WI38 (cell line): ENCODE measurements around the gene SULT2B1.

Experiments
- H3K4me3 ChIP-seq: 2 replicates; pipeline ENCODE4 v1.5.1; 2011; ENCODE audit warnings: low read depth, mild to moderate bottlenecking, control low read depth, low read length
- CTCF ChIP-seq: IDR thresholded peaks from 2 replicates; pipeline ENCODE4 v1.5.1; 2012; ENCODE audit warnings: low read depth, mild to moderate bottlenecking, control low read depth, low read length

Gene SULT2B1

GRCh38 chr19:48554385-48555091 is 2.6 kb downstream of the SULT2B1 start:
- H3K4me3 ChIP-seq = no peak overlapping the region
- no peak for TF ChIP-seq CTCF

GRCh38 chr19:48556163-48556562 is 4.2 kb downstream of the SULT2B1 start:
- no peak for TF ChIP-seq CTCF
- no peak overlapping the region for H3K4me3 ChIP-seq

- TF ChIP-seq CTCF = no peak
- H3K4me3 ChIP-seq = no peak overlapping the region
Observed at GRCh38 chr19:48556825-48557224, 4.9 kb downstream of the SULT2B1 start.

GRCh38 chr19:48558018-48558684 is 6.2 kb downstream of the SULT2B1 start:
- no peak overlapping the region for H3K4me3 ChIP-seq
- no peak for TF ChIP-seq CTCF

GRCh38 chr19:48560095-48560530 is 8.1 kb downstream of the SULT2B1 start:
- no peak for TF ChIP-seq CTCF
- no peak overlapping the region for H3K4me3 ChIP-seq

GRCh38 chr19:48561412-48561811 is 9.4 kb downstream of the SULT2B1 start:
- TF ChIP-seq CTCF = no peak
- no peak overlapping the region for H3K4me3 ChIP-seq

GRCh38 chr19:48565090-48565489 is 13.1 kb downstream of the SULT2B1 start:
- H3K4me3 ChIP-seq = no peak overlapping the region
- no peak for TF ChIP-seq CTCF
